ENCODE measurements around the gene TM2D1.

TM2D1 gene

GRCh38 chr1:61644303-61644702 is 80.6 kb downstream of the TM2D1 start:
- DNase-seq (ENCODE audit: low spot score) (no peak), ATAC-seq (ENCODE audit: low read depth) (no peak)
- Histone ChIP-seq H3K36me3 (ENCODE audit: low read depth) (no peaks in the 10 kb centered on the region), H3K9me3 (ENCODE audit: severe bottlenecking) (no peaks in the 10 kb centered on the region), H3K27ac (ENCODE audit: poor library complexity, severe bottlenecking) (no peak overlapping the region), H3K4me1 (ENCODE audit: insufficient read depth, poor library complexity, severe bottlenecking) (no peaks in the 10 kb centered on the region), H3K27me3 (ENCODE audit: insufficient read depth, poor library complexity, severe bottlenecking) (no peaks in the 10 kb centered on the region), H3K4me3 (ENCODE audit: severe bottlenecking) (no peak overlapping the region)
- no peak for TF ChIP-seq CTCF (IDR thresholded peaks at IDR 0.05; ENCODE audit: poor library complexity, severe bottlenecking)

DNA sequence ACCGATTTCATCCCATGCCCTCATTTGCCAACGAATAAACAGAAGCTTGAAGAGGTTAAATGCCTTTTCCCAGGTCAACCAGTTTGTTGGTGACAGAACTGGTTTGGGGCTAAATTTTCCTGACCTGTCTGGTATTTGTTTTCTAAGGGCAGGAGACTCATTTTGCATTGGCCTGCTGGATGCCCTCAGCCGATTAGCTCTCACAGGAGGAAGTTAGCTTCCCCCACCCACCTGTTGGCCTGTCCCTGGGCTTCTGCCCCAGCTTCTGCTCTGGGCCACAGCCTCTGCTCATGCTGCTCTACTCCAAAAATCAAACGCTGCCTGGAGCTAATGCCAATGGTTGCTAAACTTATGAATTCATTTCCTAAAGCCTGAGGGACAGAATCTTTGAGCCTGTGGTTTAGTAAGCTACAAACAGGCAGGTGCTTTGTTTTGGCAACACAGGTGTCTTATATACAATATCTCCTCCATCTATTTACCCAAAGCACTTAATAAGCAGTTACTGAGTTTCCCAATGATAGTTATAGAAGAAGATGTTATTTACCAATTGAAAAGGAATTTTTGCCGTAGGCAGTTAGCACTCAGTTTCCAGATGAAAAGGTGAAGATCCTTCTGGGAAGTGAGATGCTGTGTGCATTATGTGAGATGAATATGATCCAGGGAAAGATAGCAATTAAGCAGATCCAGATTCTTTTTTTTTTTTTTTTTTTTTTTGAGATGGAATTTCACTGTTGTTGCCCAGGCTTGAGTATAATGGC is 82.3 kb downstream of the TM2D1 start:
- no peak for ATAC-seq (ENCODE audit: low read depth)
- H3K27me3 ChIP-seq (ENCODE audit: insufficient read depth, poor library complexity, severe bottlenecking), result no peaks in the 10 kb centered on the region
- H3K4me1 ChIP-seq (ENCODE audit: insufficient read depth, poor library complexity, severe bottlenecking), result no peaks in the 10 kb centered on the region
- H3K27ac ChIP-seq (ENCODE audit: poor library complexity, severe bottlenecking), result no peak overlapping the region
- no peak for DNase-seq (ENCODE audit: low spot score)
- no peak overlapping the region for H3K4me3 ChIP-seq (ENCODE audit: severe bottlenecking)
- no peak for TF ChIP-seq CTCF (IDR thresholded peaks at IDR 0.05; ENCODE audit: poor library complexity, severe bottlenecking)
- no peaks in the 10 kb centered on the region for H3K36me3 ChIP-seq (ENCODE audit: low read depth)
- no peaks in the 10 kb centered on the region for H3K9me3 ChIP-seq (ENCODE audit: severe bottlenecking)

GRCh38 chr1:61641578-61642336 is 83.2 kb downstream of the TM2D1 start:
- TF ChIP-seq CTCF (IDR thresholded peaks at IDR 0.05; ENCODE audit: poor library complexity, severe bottlenecking), result peak; percentile 91
- Histone ChIP-seq H3K27ac (ENCODE audit: poor library complexity, severe bottlenecking) (no peak overlapping the region), H3K4me1 (ENCODE audit: insufficient read depth, poor library complexity, severe bottlenecking) (no peaks in the 10 kb centered on the region), H3K9me3 (ENCODE audit: severe bottlenecking) (no peaks in the 10 kb centered on the region), H3K4me3 (ENCODE audit: severe bottlenecking) (no peak overlapping the region), H3K27me3 (ENCODE audit: insufficient read depth, poor library complexity, severe bottlenecking) (no peaks in the 10 kb centered on the region), H3K36me3 (ENCODE audit: low read depth) (no peaks in the 10 kb centered on the region)
- peak; percentile 96 for ATAC-seq (ENCODE audit: low read depth)
- peak; percentile 72 for DNase-seq (ENCODE audit: low spot score)

DNA sequence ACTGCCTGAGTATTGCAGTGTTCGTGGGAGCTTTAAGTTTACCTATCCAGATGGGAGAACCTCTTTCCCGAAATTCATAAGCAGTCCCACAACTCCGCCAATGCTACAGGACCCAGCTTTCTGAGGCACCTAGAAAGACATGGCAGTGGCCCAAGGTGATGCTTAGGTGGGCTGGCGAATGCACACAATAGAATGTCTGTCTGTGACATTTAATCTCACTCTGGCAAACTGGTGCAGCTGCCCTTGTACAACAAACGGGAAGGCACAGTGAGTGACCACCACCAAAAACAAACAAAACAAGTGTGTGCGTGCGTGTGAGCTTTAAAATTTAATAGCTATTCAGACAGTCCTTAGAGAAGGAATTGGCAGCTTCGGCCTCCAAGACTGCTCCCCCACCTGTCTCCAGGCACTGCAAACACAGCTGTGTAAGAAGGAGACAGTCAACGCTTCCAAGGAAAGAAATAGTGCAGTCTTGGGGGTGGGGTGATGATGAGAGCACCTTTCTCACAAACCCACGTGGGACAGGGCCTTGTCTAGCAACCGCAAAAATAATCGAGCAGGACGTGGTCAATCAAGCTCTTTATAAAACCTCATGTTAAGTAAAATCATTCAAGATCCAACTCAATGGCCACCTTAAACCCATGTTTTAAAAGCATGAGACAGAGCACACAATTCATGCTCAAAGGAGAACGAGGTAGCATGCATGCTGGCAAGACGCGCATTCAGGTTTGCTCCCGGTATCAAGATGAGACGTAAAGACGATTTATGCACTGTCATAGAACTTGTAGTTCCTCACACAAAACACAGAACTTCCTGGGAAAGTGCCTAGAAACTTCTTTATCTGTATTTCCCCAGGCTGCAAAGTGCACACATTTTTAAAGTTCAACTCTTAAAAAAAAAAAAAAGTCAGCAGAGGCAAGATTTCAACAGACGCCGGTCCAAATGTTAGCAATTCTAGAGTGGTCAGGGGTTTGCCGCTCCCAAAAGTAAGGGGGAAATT is 84.1 kb downstream of the TM2D1 start:
- Histone ChIP-seq H3K36me3 (ENCODE audit: low read depth) (no peaks in the 10 kb centered on the region), H3K9me3 (ENCODE audit: severe bottlenecking) (no peaks in the 10 kb centered on the region), H3K4me3 (ENCODE audit: severe bottlenecking) (no peak overlapping the region), H3K27me3 (ENCODE audit: insufficient read depth, poor library complexity, severe bottlenecking) (no peaks in the 10 kb centered on the region), H3K27ac (ENCODE audit: poor library complexity, severe bottlenecking) (no peak overlapping the region), H3K4me1 (ENCODE audit: insufficient read depth, poor library complexity, severe bottlenecking) (no peaks in the 10 kb centered on the region)
- no peak for TF ChIP-seq CTCF (IDR thresholded peaks at IDR 0.05; ENCODE audit: poor library complexity, severe bottlenecking)
- no peak for DNase-seq (ENCODE audit: low spot score)
- ATAC-seq (ENCODE audit: low read depth), result no peak
